Uterus (tissue), 4 donors: ENCODE data around the gene DLL3. TPM values are rescaled to one million over a fixed set of nuclear protein-coding genes. Genes with fewer than 3 reads are reported as not detected.

Source experiments
- DNase-seq, 2 donors: peaks; one replicate each; pipeline ENCODE4 v3.0.0-alpha.2; 2019 to 2020
- H3K27ac ChIP-seq, 2 donors: fragments of 200-600 bp; sonication (generic); 1 replicate in 1 of 2; 2 replicates in 1 of 2; pipeline ENCODE4 v1.5.1; 2016 to 2018
- H3K27me3 ChIP-seq, 2 donors: fragments of 200-600 bp; sonication (generic); one replicate each; pipeline ENCODE4 v1.5.1; 2018 to 2019; ENCODE audit warnings: control low read depth in 1 of 2
- H3K36me3 ChIP-seq, 2 donors: fragments of 200-600 bp; sonication (generic); one replicate each; pipeline ENCODE4 v1.5.1; 2019; ENCODE audit warnings: control low read depth in 1 of 2
- H3K4me1 ChIP-seq, 2 donors: fragments of 200-600 bp; sonication (generic); one replicate each; pipeline ENCODE4 v1.5.1; 2018 to 2019; ENCODE audit warnings: control low read depth in 1 of 2
- H3K4me3 ChIP-seq, 2 donors: fragments of 200-600 bp; sonication (generic); 1 replicate in 1 of 2; 2 replicates in 1 of 2; pipeline ENCODE4 v1.5.1; 2018 to 2019; ENCODE audit warnings: mild to moderate bottlenecking in 1 of 2
- H3K9me3 ChIP-seq, 2 donors: fragments of 200-600 bp; sonication (generic); one replicate each; pipeline ENCODE4 v1.5.1; 2019; ENCODE audit warnings: control low read depth in 1 of 2
- CTCF ChIP-seq, 4 experiments: fragments of 200-600 bp in 2 of 4; fragments of 450-650 bp in 2 of 4; sonication (generic) in 2 of 4; IDR thresholded peaks; one replicate each; pipeline ENCODE4 v1.5.1; 2016 to 2019; ENCODE audit warnings: antibody characterized with exemption in 4 of 4, mild to moderate bottlenecking in 2 of 4, moderate library complexity in 1 of 4
- POLR2A ChIP-seq, 2 donors: fragments of 450-650 bp; IDR thresholded peaks; one replicate each; pipeline ENCODE4 v1.6.1; 2016; ENCODE audit warnings: antibody characterized with exemption in 2 of 2, mild to moderate bottlenecking in 1 of 2, moderate library complexity in 1 of 2
- intact Hi-C: fragments of 100-400 bp; cut with DNase I; formaldehyde crosslinking; loops from one replicate; pipeline ENCODE4 v1.15.1; 2023; ENCODE audit warnings: low total_unique reads
- total RNA-seq, 4 donors: library from RNA; depleted of rRNA in 3 of 4; stranded (reverse); fragments of >200 nt in 3 of 4; gene quantifications; one replicate each; pipeline versions ENCODE4 v1.1.0 to v1.2.4, GENCODE V29; 2014 to 2023
- donor health status: DM: yes; HTN: yes; CAD: no.

Gene DLL3
- total RNA-seq, 4 donors from 2014 or later, result 0.41 TPM; not detected in 3

GRCh38 chr19:39544911-39545310 is 46.2 kb downstream of the DLL3 start:
- intact Hi-C loops, result no loop called here
- H3K36me3 ChIP-seq, result no peaks in the 10 kb centered on the region
- no peaks in the 10 kb centered on the region for H3K27me3 ChIP-seq
- no peak overlapping the region for H3K4me3 ChIP-seq
- no peak overlapping the region for H3K27ac ChIP-seq
- no peaks in the 10 kb centered on the region for H3K9me3 ChIP-seq
- no peak for DNase-seq
- no peaks in the 10 kb centered on the region for H3K4me1 ChIP-seq
- TF ChIP-seq CTCF (IDR thresholded peaks at IDR 0.05) (no peak), POLR2A (IDR thresholded peaks at IDR 0.05) (no peak)

- Histone ChIP-seq H3K27ac (no peak overlapping the region), H3K36me3 (no peaks in the 10 kb centered on the region), H3K27me3 (no peaks in the 10 kb centered on the region), H3K4me3 (no peak overlapping the region), H3K4me1 (no peaks in the 10 kb centered on the region), H3K9me3 (no peaks in the 10 kb centered on the region)
- no peak for TF ChIP-seq POLR2A (IDR thresholded peaks at IDR 0.05)
- no peak for TF ChIP-seq CTCF (IDR thresholded peaks at IDR 0.05)
- intact Hi-C loops, result no loop called here
- no peak for DNase-seq
Observed at GRCh38 chr19:39546599-39546998, 47.9 kb downstream of the DLL3 start.

- TF ChIP-seq CTCF (IDR thresholded peaks at IDR 0.05), result no peak
- no peak for TF ChIP-seq POLR2A (IDR thresholded peaks at IDR 0.05)
- intact Hi-C loops, result no loop called here
- no peak for DNase-seq
Observed at GRCh38 chr19:39550197-39550596, 51.5 kb downstream of the DLL3 start.

GRCh38 chr19:39553082-39553652 is 54.4 kb downstream of the DLL3 start:
- no peaks in the 10 kb centered on the region for H3K27me3 ChIP-seq
- no peaks in the 10 kb centered on the region for H3K36me3 ChIP-seq
- H3K4me1 ChIP-seq, result no peaks in the 10 kb centered on the region
- H3K9me3 ChIP-seq, result no peaks in the 10 kb centered on the region
- DNase-seq, result no peak
- intact Hi-C loops, result no loop called here
- no peak for TF ChIP-seq CTCF (IDR thresholded peaks at IDR 0.05)
- no peak for TF ChIP-seq POLR2A (IDR thresholded peaks at IDR 0.05)
- H3K27ac ChIP-seq, result no peak overlapping the region
- H3K4me3 ChIP-seq, result no peak overlapping the region

More at GRCh38 chr19:39550197-39550596, 51.5 kb downstream of the DLL3 start:
- H3K36me3 ChIP-seq, result no peaks in the 10 kb centered on the region
- no peaks in the 10 kb centered on the region for H3K27me3 ChIP-seq
- H3K4me3 ChIP-seq, result no peak overlapping the region
- H3K4me1 ChIP-seq, result no peaks in the 10 kb centered on the region
- H3K9me3 ChIP-seq, result no peaks in the 10 kb centered on the region
- H3K27ac ChIP-seq, result no peak overlapping the region

GRCh38 chr19:39554701-39555311 is 56.1 kb downstream of the DLL3 start:
- DNase-seq, result no peak
- H3K4me3 ChIP-seq, result no peak overlapping the region
- H3K27me3 ChIP-seq, result no peaks in the 10 kb centered on the region
- H3K4me1 ChIP-seq, result no peaks in the 10 kb centered on the region
- no peak overlapping the region for H3K27ac ChIP-seq
- no peaks in the 10 kb centered on the region for H3K36me3 ChIP-seq
- H3K9me3 ChIP-seq, result no peaks in the 10 kb centered on the region
- intact Hi-C loops, result no loop called here
- TF ChIP-seq POLR2A (IDR thresholded peaks at IDR 0.05) (no peak), CTCF (IDR thresholded peaks at IDR 0.05) (no peak)
